SK-N-SH (cell line): Measurements from ENCODE around the gene ZNF280D. TPM values are rescaled to one million over a fixed set of nuclear protein-coding genes. Genes with fewer than 3 reads are reported as not detected.

Experiments used
- CTCF ChIA-PET: fragments of 300-600, 350-600 bp; formaldehyde crosslinking; extraction: SDS; loops from one replicate; lab custom pipeline; 2021; lab: Yijun Ruan, JAX
- POLR2A ChIA-PET: fragments of 350-600 bp; sonication (Branson Sonifier 250); formaldehyde crosslinking; extraction: SDS; loops from one replicate; lab custom pipeline; 2020; ENCODE audit warnings: antibody characterized with exemption, inconsistent platforms; lab: Yijun Ruan, JAX
- DNase-seq: peaks from one replicate; pipeline ENCODE4 v3.0.0; 2012
- H2AFZ ChIP-seq: fragments of 200-600 bp; sonication (generic); 2 replicates; pipeline ENCODE4 v1.8.1; 2016; ENCODE audit warnings: antibody characterized with exemption, mild to moderate bottlenecking, low read depth
- H3F3A ChIP-seq: fragments of 200-600 bp; sonication (generic); replicated peaks from 2 replicates; pipeline ENCODE3; 2016; ENCODE audit warnings: antibody characterized with exemption, mild to moderate bottlenecking; ENCODE audit not compliant: insufficient read depth
- H3K27ac ChIP-seq, 2 experiments: fragments of 200-500 bp in 1 of 2; fragments of 200-600 bp in 1 of 2; sonication (Bioruptor generic) in 1 of 2; sonication (generic), shearing (Covaris generic) in 1 of 2; 2 replicates each; pipeline versions ENCODE4 v1.5.1 to v1.6.1; 2014 to 2016; ENCODE audit warnings: low read depth in 2 of 2, inconsistent platforms in 1 of 2, low read length in 1 of 2, mild to moderate bottlenecking in 1 of 2, mixed read lengths in 1 of 2
- H3K27me3 ChIP-seq: fragments of 200-600 bp; sonication (generic), shearing (Covaris generic); 2 replicates; pipeline ENCODE4 v1.6.1; 2016; ENCODE audit warnings: mixed run types; ENCODE audit not compliant: insufficient read depth
- H3K36me3 ChIP-seq, 2 experiments: fragments of 200-500 bp in 1 of 2; fragments of 200-600 bp in 1 of 2; sonication (Bioruptor generic) in 1 of 2; sonication (generic) in 1 of 2; replicated peaks in 1 of 2; 2 replicates each; pipeline versions ENCODE3 to v1.5.1; 2014 to 2016; ENCODE audit warnings: low read length in 1 of 2, mild to moderate bottlenecking in 1 of 2; ENCODE audit not compliant: insufficient read depth in 2 of 2, control insufficient read depth in 1 of 2
- H3K4me1 ChIP-seq, 2 experiments: fragments of 200-500 bp in 1 of 2; fragments of 200-600 bp in 1 of 2; sonication (Bioruptor generic) in 1 of 2; sonication (generic), shearing (Covaris generic) in 1 of 2; 2 replicates each; pipeline versions ENCODE4 v1.5.1 to v1.6.1; 2014 to 2016; ENCODE audit warnings: low read depth in 1 of 2, low read length in 1 of 2, mixed run types in 1 of 2; ENCODE audit not compliant: insufficient read depth in 2 of 2, control insufficient read depth in 1 of 2
- H3K4me2 ChIP-seq: fragments of 200-600 bp; sonication (generic), shearing (Covaris generic); 2 replicates; pipeline ENCODE4 v1.6.1; 2017; ENCODE audit warnings: mixed run types
- H3K4me3 ChIP-seq, 2 experiments: fragments of 200-500 bp in 1 of 2; fragments of 200-600 bp in 1 of 2; sonication (Bioruptor generic) in 1 of 2; sonication (generic), shearing (Covaris generic) in 1 of 2; 2 replicates each; pipeline versions ENCODE4 v1.5.1 to v1.8.1; 2014 to 2016; ENCODE audit warnings: low read depth in 2 of 2, inconsistent platforms in 1 of 2, low read length in 1 of 2, mild to moderate bottlenecking in 1 of 2, mixed read lengths in 1 of 2, moderate library complexity in 1 of 2
- H3K79me2 ChIP-seq: fragments of 200-600 bp; sonication (generic); 2 replicates; pipeline ENCODE4 v1.8.1; 2017; ENCODE audit warnings: mild to moderate bottlenecking; ENCODE audit not compliant: insufficient read depth
- H3K9ac ChIP-seq: fragments of 200-600 bp; sonication (generic); 2 replicates; pipeline ENCODE4 v1.6.1; 2017; ENCODE audit warnings: mixed run types
- H3K9me2 ChIP-seq: fragments of 200-600 bp; sonication (generic); 2 replicates; pipeline ENCODE4 v1.6.1; 2017; ENCODE audit warnings: mixed run types
- H3K9me3 ChIP-seq: fragments of 200-600 bp; sonication (generic); 2 replicates; pipeline ENCODE4 v1.6.1; 2017; ENCODE audit warnings: mixed run types, mild to moderate bottlenecking, moderate library complexity
- H4K20me1 ChIP-seq: fragments of 200-600 bp; sonication (generic); 2 replicates; pipeline ENCODE4 v1.6.1; 2017; ENCODE audit warnings: mild to moderate bottlenecking, mixed run types; ENCODE audit not compliant: insufficient read depth
- CHD2 ChIP-seq: fragments of 150-350 bp; IDR thresholded peaks from 2 replicates; pipeline ENCODE4 v1.6.1; 2018; ENCODE audit warnings: low read length; ENCODE audit not compliant: partially characterized antibody
- EP300 ChIP-seq, 2 experiments: IDR thresholded peaks; 2 replicates each; pipeline versions ENCODE4 v1.4.0 to v1.6.1; 2012; ENCODE audit warnings: borderline replicate concordance in 1 of 2, low read depth in 1 of 2, low read length in 1 of 2
- FOSL2 ChIP-seq: IDR thresholded peaks from 2 replicates; pipeline ENCODE4 v1.4.0; 2012; ENCODE audit warnings: low read depth, mild to moderate bottlenecking, moderate library complexity, borderline replicate concordance
- FOXM1 ChIP-seq: IDR thresholded peaks from 2 replicates; pipeline ENCODE4 v1.4.0; 2012; ENCODE audit warnings: low read depth, mild to moderate bottlenecking
- GABPA ChIP-seq: IDR thresholded peaks from 2 replicates; pipeline ENCODE4 v1.4.0; 2012; ENCODE audit warnings: low read depth, mild to moderate bottlenecking
- GATA2 ChIP-seq: sonication (generic); formaldehyde crosslinking; IDR thresholded peaks from 2 replicates; pipeline ENCODE4 v1.5.0; 2020; ENCODE audit warnings: mild to moderate bottlenecking, missing genetic modification reagents
- JUND ChIP-seq: IDR thresholded peaks from 2 replicates; pipeline ENCODE4 v1.4.0; 2012
- NRF1 ChIP-seq: IDR thresholded peaks from 2 replicates; pipeline ENCODE4 v1.6.1; 2012; ENCODE audit warnings: low read depth, mild to moderate bottlenecking, low read length
- POLR2AphosphoS5 ChIP-seq: IDR thresholded peaks from 2 replicates; pipeline ENCODE4 v1.6.1; 2012; ENCODE audit warnings: low read depth, low read length
- RAD21 ChIP-seq: IDR thresholded peaks from 2 replicates; pipeline ENCODE4 v1.6.1; 2012; ENCODE audit warnings: mild to moderate bottlenecking, low read length
- RCOR1 ChIP-seq: fragments of 150-350 bp; IDR thresholded peaks from 2 replicates; pipeline ENCODE4 v1.6.1; 2017; ENCODE audit warnings: antibody characterized with exemption, low read length
- SMC3 ChIP-seq: IDR thresholded peaks from 2 replicates; pipeline ENCODE4 v1.6.1; 2012; ENCODE audit warnings: low read depth, low read length, improper control_type of control experiment
- TAF1 ChIP-seq: IDR thresholded peaks from 2 replicates; pipeline ENCODE4 v1.6.1; 2012; ENCODE audit warnings: low read depth, mild to moderate bottlenecking, low read length, moderate library complexity, borderline replicate concordance
- TCF12 ChIP-seq: IDR thresholded peaks from 2 replicates; pipeline ENCODE4 v1.4.0; 2012
- TEAD4 ChIP-seq: IDR thresholded peaks from 2 replicates; pipeline ENCODE4 v1.4.0; 2012; ENCODE audit warnings: mild to moderate bottlenecking, borderline replicate concordance; ENCODE audit not compliant: insufficient read depth
- YY1 ChIP-seq: IDR thresholded peaks from 2 replicates; pipeline ENCODE4 v1.4.0; 2012; ENCODE audit warnings: low read depth, mild to moderate bottlenecking
- polyA plus RNA-seq, 3 experiments: library from polyadenylated mRNA; depleted of rRNA; stranded (reverse); fragments of >200 nt; gene quantifications; 2 replicates each; pipeline ENCODE4 v1.2.3, GENCODE V29; 2012
- TF ChIP-seq, protein P1 (sequence below): fragments of 150-350 bp; IDR thresholded peaks from 2 replicates; pipeline ENCODE4 v1.6.1; 2016; ENCODE audit warnings: mild to moderate bottlenecking, low read depth, low read length
- TF ChIP-seq, protein P2 (sequence below): fragments of 200-600 bp; sonication (generic); IDR thresholded peaks from 2 replicates; pipeline ENCODE4 v1.6.1; 2017; ENCODE audit warnings: antibody characterized with exemption, mild to moderate bottlenecking, moderate library complexity
- TF ChIP-seq, protein P3 (sequence below): IDR thresholded peaks from 2 replicates; pipeline ENCODE4 v1.4.0; 2012; ENCODE audit warnings: low read depth, borderline replicate concordance
- TF ChIP-seq, protein P4 (sequence below): IDR thresholded peaks from 2 replicates; pipeline ENCODE4 v1.4.0; 2012; ENCODE audit warnings: low read depth, borderline replicate concordance
- TF ChIP-seq, protein P5 (sequence below): fragments of 150-350 bp; IDR thresholded peaks from 2 replicates; pipeline ENCODE4 v1.6.1; 2017; ENCODE audit warnings: antibody characterized with exemption, low read length, low read depth, borderline replicate concordance
- TF ChIP-seq, protein P6 (sequence below): IDR thresholded peaks from 2 replicates; pipeline ENCODE4 v1.4.0; 2012; ENCODE audit warnings: low read depth
- TF ChIP-seq, protein P7 (sequence below): IDR thresholded peaks from 2 replicates; pipeline ENCODE4; 2012

ZNF280D gene
- polyA plus RNA-seq, 1 of the 3 experiments (the other 2 are of a cell fraction) = 5.4 TPM

DNA sequence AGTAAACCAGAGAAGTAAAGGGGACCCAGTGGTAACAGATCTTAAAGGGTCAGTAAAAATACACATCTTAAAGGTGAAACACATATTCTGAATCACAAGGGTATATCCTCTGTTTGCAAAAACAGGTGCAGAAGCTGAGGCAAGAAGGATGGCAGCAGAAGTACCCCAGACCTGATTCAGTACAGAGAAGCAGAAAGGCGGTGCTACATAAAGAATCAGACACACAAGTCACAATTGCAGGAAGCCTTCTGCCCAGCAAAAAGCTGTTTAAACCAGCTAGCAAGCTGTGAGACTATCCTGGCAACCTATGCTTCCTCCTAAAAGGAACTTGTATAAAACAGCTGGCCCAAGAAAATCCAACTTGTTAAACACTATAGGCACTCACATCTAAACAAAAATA lies 49.4 kb downstream of the ZNF280D start (continued):
- TF ChIP-seq, protein P1, sequence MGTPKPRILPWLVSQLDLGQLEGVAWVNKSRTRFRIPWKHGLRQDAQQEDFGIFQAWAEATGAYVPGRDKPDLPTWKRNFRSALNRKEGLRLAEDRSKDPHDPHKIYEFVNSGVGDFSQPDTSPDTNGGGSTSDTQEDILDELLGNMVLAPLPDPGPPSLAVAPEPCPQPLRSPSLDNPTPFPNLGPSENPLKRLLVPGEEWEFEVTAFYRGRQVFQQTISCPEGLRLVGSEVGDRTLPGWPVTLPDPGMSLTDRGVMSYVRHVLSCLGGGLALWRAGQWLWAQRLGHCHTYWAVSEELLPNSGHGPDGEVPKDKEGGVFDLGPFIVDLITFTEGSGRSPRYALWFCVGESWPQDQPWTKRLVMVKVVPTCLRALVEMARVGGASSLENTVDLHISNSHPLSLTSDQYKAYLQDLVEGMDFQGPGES = no peak
- TF ChIP-seq RAD21 (no peak), YY1 (no peak), EP300 (IDR thresholded peaks at IDR 0.05; ENCODE audit: borderline replicate concordance in 1 of 2, low read depth in 1 of 2, low read length in 1 of 2) (no peak), GABPA (no peak), FOSL2 (no peak), TCF12 (no peak), TAF1 (no peak), CHD2 (no peak), POLR2AphosphoS5 (no peak)
- TF ChIP-seq, protein P2, sequence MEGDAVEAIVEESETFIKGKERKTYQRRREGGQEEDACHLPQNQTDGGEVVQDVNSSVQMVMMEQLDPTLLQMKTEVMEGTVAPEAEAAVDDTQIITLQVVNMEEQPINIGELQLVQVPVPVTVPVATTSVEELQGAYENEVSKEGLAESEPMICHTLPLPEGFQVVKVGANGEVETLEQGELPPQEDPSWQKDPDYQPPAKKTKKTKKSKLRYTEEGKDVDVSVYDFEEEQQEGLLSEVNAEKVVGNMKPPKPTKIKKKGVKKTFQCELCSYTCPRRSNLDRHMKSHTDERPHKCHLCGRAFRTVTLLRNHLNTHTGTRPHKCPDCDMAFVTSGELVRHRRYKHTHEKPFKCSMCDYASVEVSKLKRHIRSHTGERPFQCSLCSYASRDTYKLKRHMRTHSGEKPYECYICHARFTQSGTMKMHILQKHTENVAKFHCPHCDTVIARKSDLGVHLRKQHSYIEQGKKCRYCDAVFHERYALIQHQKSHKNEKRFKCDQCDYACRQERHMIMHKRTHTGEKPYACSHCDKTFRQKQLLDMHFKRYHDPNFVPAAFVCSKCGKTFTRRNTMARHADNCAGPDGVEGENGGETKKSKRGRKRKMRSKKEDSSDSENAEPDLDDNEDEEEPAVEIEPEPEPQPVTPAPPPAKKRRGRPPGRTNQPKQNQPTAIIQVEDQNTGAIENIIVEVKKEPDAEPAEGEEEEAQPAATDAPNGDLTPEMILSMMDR = no peak
- TF ChIP-seq, protein P3, sequence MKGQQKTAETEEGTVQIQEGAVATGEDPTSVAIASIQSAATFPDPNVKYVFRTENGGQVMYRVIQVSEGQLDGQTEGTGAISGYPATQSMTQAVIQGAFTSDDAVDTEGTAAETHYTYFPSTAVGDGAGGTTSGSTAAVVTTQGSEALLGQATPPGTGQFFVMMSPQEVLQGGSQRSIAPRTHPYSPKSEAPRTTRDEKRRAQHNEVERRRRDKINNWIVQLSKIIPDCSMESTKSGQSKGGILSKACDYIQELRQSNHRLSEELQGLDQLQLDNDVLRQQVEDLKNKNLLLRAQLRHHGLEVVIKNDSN = no peak

DNA sequence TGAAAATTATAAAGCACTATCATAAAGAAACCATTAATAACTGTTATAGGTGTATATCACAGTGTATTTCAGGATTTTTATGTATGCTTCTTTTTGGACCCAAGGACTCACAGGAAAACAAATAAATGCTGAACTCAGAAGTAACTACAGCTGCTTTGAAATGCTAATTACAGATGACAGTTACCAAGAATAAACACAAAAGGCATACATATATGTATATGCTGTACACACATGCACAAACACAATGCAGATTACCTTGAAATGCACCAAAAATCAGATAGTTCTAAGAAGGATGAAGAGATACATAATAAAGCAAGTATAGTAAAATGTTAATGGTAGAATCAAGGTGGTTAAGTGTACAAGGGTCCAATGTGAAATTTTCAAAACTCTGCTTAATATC lies 52.2 kb downstream of the ZNF280D start:
- Histone ChIP-seq H3K9me2 (no peaks in the 10 kb centered on the region), H3K27me3 (no peaks in the 10 kb centered on the region), H3K27ac (no peak overlapping the region), H4K20me1 (no peaks in the 10 kb centered on the region), H3K36me3 (peaks cover 26 to 41% of the 10 kb centered on the region in 2 experiments), H3K9ac (no peak overlapping the region), H3K4me1 (peaks cover 0 to 3% of the 10 kb centered on the region in 2 experiments; a peak in 2 of 4 replicates), H2AFZ (no peak overlapping the region), H3K4me3 (no peak overlapping the region), H3K79me2 (no peaks in the 10 kb centered on the region), H3K4me2 (no peak overlapping the region), H3F3A (no peaks in the 10 kb centered on the region), H3K9me3 (no peaks in the 10 kb centered on the region)
- POLR2A ChIA-PET = no interaction called here
- CTCF ChIA-PET = interaction anchor here (0.5 to 0.6 kb wide), 2 partner anchors 51 to 120 kb away, joined by 3 read pairs; no protein-coding TSS in a partner anchor
- DNase-seq = no peak
- TF ChIP-seq, protein P4, sequence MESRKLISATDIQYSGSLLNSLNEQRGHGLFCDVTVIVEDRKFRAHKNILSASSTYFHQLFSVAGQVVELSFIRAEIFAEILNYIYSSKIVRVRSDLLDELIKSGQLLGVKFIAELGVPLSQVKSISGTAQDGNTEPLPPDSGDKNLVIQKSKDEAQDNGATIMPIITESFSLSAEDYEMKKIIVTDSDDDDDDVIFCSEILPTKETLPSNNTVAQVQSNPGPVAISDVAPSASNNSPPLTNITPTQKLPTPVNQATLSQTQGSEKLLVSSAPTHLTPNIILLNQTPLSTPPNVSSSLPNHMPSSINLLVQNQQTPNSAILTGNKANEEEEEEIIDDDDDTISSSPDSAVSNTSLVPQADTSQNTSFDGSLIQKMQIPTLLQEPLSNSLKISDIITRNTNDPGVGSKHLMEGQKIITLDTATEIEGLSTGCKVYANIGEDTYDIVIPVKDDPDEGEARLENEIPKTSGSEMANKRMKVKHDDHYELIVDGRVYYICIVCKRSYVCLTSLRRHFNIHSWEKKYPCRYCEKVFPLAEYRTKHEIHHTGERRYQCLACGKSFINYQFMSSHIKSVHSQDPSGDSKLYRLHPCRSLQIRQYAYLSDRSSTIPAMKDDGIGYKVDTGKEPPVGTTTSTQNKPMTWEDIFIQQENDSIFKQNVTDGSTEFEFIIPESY = no peak
- no peak for TF ChIP-seq JUND
- TF ChIP-seq, protein P5, sequence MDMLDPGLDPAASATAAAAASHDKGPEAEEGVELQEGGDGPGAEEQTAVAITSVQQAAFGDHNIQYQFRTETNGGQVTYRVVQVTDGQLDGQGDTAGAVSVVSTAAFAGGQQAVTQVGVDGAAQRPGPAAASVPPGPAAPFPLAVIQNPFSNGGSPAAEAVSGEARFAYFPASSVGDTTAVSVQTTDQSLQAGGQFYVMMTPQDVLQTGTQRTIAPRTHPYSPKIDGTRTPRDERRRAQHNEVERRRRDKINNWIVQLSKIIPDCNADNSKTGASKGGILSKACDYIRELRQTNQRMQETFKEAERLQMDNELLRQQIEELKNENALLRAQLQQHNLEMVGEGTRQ = no peak
- TF ChIP-seq GABPA = no peak
- no peak for TF ChIP-seq RCOR1
- no peak for TF ChIP-seq NRF1
- TF ChIP-seq CHD2 = no peak
- TF ChIP-seq, protein P6, sequence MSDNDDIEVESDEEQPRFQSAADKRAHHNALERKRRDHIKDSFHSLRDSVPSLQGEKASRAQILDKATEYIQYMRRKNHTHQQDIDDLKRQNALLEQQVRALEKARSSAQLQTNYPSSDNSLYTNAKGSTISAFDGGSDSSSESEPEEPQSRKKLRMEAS = no peak
- TF ChIP-seq TAF1 = no peak
- no peak for TF ChIP-seq TEAD4
- no peak for TF ChIP-seq TCF12
- TF ChIP-seq FOSL2 = no peak
- TF ChIP-seq FOXM1 = no peak
- TF ChIP-seq POLR2AphosphoS5 = no peak
- no peak for TF ChIP-seq GATA2 (CRISPR knock-in tag)
- no peak for TF ChIP-seq SMC3
- TF ChIP-seq RAD21 = no peak
- TF ChIP-seq, protein P7, sequence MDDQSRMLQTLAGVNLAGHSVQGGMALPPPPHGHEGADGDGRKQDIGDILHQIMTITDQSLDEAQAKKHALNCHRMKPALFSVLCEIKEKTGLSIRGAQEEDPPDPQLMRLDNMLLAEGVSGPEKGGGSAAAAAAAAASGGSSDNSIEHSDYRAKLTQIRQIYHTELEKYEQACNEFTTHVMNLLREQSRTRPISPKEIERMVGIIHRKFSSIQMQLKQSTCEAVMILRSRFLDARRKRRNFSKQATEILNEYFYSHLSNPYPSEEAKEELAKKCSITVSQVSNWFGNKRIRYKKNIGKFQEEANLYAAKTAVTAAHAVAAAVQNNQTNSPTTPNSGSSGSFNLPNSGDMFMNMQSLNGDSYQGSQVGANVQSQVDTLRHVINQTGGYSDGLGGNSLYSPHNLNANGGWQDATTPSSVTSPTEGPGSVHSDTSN = no peak
